Effector CD4-positive, alpha-beta T cell (primary cell): ENCODE measurements around the gene IGF2BP3.
"Not testable (repeated sequence)": the region's sequence is repeated elsewhere in the genome, so short reads cannot be mapped to it uniquely, and the experiment has no call there.

Source experiments
- DNase-seq: peaks from one replicate; pipeline ENCODE4 v3.0.0-alpha.2; 2020

Gene IGF2BP3

DNA sequence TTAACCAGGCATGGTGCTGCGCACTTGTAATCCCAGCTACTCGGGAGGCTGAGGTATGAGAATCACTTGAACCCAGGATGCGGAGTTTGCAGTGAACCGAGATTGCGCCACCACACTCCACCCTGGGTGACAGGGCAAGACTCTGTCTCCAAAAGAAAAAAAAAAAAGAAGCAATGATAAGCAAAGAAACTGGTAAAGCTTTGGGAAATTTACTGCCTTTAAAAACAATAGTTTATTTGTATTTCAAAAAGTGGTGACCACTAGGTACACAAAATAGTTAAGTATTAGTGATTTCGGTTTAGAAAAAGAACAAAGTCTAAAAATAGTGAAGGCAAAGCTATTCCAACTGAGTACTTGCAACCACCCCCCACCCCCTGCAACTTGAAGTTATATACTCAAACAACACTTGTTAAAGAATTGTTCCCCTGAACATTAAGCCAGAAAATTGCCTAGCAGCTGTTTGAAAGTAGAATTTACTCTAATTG, 133.4 kb downstream of the IGF2BP3 start:
- no peak for DNase-seq

- DNase-seq = no peak
These were observed 134.2 kb downstream of the IGF2BP3 start for GRCh38 chr7:23336086-23336485.

GRCh38 chr7:23335621-23336020, 134.7 kb downstream of the IGF2BP3 start:
- no peak for DNase-seq

DNA sequence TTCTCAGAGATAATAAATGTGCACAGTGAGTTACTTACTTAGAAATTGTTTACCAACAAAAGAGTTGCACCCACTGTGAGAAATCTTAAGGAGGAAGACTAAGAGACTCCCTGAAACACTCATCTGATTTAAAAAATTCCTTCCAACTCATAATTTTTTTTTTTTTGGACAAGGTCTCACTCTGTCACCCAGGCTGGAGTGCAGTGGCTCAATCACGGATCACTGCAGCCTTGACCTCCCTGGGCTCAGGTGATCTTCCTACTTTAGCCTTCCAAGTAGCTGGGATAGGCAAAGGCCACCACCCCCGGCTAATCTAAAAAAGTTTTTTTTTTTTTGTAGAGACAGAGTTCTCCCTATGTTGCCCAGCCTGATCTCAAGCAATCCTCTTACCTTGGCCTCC, 135.2 kb downstream of the IGF2BP3 start:
- DNase-seq = no peak

DNA sequence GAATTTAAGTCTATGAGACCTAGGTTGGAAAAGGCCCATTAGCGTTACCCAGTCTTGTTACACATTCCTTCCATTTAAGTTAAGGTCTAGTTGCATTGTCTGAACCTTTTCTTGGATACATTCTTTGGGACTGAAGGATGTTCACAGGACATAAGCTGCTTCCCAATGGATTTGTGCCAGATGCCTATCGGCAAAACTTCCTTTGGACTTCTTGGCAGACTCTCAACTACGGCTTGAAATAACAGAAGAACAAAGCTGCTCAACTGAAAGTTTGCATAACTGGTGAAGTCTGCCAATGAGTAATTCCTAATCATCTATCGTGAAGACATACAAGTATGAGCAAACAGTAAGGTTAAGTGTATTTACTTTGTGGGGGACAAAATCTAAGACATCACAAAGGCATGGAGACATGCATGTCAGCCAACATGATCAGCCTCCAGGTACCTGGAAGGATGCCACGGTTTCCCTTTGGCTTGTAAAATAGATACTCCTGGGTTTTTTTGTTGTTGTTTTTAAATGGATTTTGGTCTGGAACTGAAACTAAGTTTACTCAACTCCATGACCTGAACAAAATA, 135.7 kb downstream of the IGF2BP3 start:
- no peak for DNase-seq

- DNase-seq = no peak
These were observed 136.5 kb downstream of the IGF2BP3 start for GRCh38 chr7:23333671-23334246.

GRCh38 chr7:23332910-23333612, 137.2 kb downstream of the IGF2BP3 start:
- no peak for DNase-seq

DNA sequence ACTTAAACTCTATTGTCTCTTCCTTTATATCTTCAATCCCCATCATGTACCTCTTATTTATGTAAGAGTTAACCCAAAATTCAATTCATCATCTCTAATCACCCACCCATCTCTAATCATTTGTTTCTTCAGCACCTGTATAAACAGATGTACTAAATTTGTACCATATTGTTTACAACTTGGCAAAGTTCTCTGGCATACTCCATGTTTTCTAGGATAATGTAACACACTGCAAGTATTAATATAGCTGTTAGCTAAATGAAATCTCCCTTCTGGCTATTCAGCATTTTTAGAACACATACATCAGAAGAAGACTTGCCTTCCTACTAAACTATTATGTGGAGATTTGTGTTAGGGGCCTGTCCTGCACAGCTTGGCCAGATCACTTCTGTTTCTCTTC, 138.1 kb downstream of the IGF2BP3 start:
- no peak for DNase-seq

GRCh38 chr7:23331132-23331531, 139.2 kb downstream of the IGF2BP3 start:
- DNase-seq = no peak

DNA sequence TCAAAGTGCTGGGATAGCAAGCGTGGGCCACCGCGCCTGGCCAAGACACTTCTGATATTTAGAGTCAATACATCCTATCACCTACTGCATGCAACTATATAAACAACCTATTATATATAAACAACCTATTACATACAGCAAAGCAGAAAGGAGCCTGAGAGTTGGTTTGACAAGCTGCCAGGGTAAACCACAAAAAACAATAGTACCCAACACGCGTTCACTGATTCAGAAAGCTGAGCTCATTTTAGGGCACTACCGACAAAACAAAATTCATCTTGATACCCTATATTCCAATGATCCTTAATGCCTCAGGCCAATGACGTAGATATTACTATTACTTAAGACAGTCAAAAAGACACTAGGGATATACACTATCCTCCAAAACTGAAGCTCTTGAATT, 154.9 kb downstream of the IGF2BP3 start:
- no peak for DNase-seq

DNA sequence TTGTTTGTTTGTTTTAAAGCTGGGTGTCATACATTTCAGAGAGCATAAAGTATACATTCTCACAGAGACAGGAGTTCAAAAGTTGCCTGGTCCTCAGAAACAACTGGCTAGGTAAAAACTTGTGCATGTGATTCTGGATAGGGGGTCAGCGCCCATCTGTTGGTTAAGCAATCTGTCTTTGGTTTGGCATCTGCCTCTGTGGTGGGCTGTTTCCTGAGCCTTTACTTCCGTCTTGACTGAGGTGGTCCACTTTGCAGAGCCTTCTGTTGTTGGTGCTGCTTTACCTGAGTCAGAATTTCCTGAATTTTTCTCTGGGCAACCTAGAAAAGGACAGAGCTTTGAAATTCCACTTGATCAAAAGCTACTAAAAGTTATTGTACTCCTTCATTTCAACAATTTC, 158.2 kb downstream of the IGF2BP3 start:
- not testable (repeated sequence) for DNase-seq

- DNase-seq = no peak
These were observed 161.5 kb downstream of the IGF2BP3 start for GRCh38 chr7:23308754-23309153.

DNA sequence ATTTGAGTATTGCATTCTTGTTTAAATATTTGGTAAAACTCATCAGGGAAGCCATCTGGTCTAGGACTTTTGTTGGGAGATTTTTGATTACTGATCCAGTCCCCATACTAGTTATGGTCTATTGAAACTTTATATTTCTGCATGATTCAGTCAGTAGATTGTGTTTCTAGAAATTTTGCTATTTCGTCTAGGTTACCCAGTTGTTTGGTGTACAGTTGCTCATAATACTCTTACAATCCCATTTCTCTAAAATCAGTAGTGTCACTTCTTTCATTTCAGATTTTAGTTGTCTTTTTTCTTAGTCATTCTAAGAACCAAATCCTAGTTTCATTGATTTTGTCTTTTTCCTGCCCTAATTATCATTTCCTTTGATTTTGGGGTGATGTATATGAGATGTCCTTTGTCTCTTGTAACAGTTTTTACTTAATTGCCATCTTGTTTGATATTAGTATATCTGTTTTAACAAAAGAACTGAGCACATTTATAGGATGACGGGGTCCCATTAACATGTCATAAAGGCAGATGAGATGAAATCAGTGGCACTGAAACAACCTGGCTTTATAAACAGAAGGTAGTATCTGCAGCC, 163.3 kb downstream of the IGF2BP3 start:
- DNase-seq = no peak

DNA sequence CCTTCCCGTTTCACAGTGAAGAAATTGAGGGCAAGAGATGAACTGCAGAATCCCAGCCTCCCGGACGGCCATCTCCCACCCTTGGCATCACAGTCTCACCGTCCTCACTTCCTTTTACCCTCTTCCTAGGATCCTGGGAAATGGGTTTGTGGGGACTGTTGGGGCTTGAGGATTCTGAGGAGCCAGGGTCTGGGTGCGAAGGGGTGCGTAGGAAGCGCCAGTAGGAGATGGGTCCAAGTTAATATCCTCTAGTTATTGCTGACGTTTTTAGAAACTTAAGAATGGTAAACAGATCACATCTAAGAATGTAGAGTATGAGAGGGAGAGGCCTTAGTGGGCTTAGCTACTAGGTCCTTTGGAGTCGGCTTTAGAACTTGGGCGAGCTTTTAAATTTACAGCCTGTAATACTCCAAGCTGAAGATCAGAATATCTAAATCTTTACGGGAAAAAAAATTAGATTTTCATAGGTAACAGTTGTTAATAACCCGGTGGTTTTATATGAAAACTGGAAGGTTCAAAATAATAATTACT, 170.5 kb downstream of the IGF2BP3 start:
- no peak for DNase-seq

DNA sequence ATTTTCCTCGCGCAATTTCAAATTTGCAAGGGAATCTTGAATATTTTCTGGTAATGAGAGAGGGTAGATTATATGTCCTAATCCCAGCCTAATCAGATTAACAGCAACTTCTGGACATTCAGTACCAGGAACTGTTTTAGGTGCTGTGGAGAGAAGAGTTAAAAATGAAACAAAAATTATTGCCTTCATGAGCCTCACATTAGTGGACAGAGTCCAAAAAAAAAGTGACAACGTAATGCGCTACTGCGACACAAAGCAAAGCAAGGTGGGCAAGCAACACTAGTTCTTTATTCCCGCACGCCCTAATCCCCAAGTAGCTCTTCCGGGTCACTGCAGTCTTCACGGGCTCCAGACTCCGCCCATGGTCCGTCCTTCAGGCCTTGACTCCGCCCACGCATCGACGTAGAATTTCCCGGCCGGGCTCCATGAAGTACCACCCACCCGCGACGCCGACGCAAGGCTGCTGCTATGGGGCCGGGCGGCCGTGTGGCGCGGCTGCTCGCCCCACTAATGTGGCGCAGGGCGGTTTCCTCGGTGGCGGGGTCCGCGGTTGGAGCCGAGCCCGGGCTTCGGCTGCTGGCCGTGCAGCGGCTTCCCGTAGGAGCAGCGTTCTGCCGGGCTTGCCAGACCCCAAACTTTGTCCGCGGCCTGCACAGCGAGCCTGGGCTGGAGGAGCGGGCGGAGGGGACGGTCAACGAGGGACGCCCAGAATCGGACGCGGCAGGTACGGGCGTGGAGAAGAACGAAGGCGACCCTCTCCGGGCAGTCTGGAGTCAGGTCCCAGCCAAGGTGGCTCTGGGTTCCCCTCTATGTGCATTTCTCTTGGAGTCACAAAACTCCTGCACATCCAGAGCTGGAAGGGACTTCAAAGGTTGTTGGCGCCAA, 171.2 kb downstream of the IGF2BP3 start, which contains the start of gene MALSU1:
Gene MALSU1, plus strand, starts transcription at position 455 of the 885 bp plus-strand sequence. Its CDS starts 14 bp downstream, at position 469.
- DNase-seq = peak; percentile 94

- no peak for DNase-seq
These were observed 172.0 kb downstream of the IGF2BP3 start for GRCh38 chr7:23298141-23298881.

DNA sequence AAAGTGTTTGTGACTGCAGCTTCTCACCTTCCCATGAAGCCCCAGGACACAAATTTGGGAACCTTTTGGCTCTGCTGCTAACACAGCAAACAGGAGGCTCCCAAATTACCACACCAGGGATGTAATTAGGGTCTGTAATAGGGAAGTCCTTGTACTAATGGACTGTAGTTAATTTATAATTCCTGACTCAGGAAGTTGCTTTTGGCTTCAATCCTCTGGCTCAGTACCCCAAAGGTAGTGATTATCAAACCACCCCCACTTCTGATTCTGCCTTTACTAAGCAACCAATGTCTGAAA, 174.9 kb downstream of the IGF2BP3 start:
- DNase-seq = no peak

GRCh38 chr7:23294549-23295400, 175.5 kb downstream of the IGF2BP3 start:
- DNase-seq = no peak

DNA sequence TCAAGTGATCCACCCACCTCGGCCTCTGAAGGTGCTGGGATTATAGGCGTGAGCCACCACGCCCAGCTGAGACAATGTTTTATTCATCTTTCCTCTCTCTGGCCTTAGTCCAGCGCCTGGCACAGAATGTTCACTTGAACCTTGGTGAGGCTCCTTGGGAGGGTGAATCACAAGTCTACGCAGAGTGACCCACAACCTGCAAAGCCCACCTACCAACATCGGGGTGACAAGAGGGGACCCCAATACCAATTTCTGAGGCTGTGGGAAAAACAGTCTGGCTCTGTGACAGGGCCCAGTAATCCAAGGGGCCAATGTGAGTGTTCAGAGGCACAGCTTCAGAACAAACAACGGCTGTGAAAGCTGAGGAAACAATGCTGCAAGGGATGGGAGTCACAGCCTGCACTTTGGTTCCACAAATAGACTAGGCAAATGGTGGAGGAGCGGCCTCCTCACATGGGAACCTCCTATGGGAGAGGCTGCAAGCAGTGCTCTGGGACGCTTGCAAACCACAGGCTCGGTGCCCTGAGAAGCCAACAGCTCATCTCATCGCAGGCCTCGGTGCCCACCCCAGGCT, 176.7 kb downstream of the IGF2BP3 start:
- no peak for DNase-seq

DNA sequence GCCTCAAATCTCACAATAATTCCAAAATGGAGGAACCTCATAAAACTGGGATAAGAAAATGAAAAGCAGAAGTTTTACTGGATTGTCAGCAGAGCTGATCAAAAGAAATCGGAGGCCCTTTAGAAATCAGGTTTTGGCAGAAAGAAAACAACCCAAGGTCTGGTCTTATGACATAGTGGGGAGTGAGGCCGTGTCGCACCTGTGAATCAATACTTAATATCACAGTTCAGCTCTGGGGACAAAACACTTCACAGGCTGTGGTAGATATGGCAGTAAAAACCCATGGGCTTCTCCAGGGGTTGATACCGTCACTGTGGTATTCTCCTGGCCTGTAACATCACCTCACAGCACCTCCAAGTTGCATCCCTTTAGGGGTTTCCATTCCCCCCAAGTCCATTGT, 177.7 kb downstream of the IGF2BP3 start:
- DNase-seq = no peak
